ENCODE data around the gene SYS1.

The SYS1 gene

GRCh38 chr20:45342855-45343531 lies 20.0 kb upstream of the SYS1 start:
- no peak for ATAC-seq
- TF ChIP-seq PPARA (CRISPR knock-in tag; IDR thresholded peaks at IDR 0.05; ENCODE audit: borderline replicate concordance) (no peak), ESRRG (CRISPR knock-in tag; IDR thresholded peaks at IDR 0.05) (no peak), TCF4 (CRISPR knock-in tag; IDR thresholded peaks at IDR 0.05; ENCODE audit: borderline replicate concordance) (no peak), CREB5 (CRISPR knock-in tag; IDR thresholded peaks at IDR 0.05; ENCODE audit: low read depth) (no peak), ZNF70 (CRISPR knock-in tag; IDR thresholded peaks at IDR 0.05) (no peak)

GRCh38 chr20:45343532-45344167 lies 19.3 kb upstream of the SYS1 start:
- TF ChIP-seq ZC3H10 (CRISPR knock-in tag; IDR thresholded peaks at IDR 0.05) = no peak
- no peak for TF ChIP-seq ARNTL (CRISPR knock-in tag; IDR thresholded peaks at IDR 0.05; ENCODE audit: borderline replicate concordance, low read depth)
- no peak for TF ChIP-seq TCF4 (CRISPR knock-in tag; IDR thresholded peaks at IDR 0.05; ENCODE audit: borderline replicate concordance)
- no peak for TF ChIP-seq BACH2 (CRISPR knock-in tag; IDR thresholded peaks at IDR 0.05; ENCODE audit: borderline replicate concordance)
- no peak for TF ChIP-seq TOX (CRISPR knock-in tag; IDR thresholded peaks at IDR 0.05; ENCODE audit: borderline replicate concordance)
- no peak for TF ChIP-seq ZNF8 (CRISPR knock-in tag; IDR thresholded peaks at IDR 0.05)
- no peak for TF ChIP-seq ZFP3 (CRISPR knock-in tag; IDR thresholded peaks at IDR 0.05)
- no peak for TF ChIP-seq ISL1 (CRISPR knock-in tag; IDR thresholded peaks at IDR 0.05)
- TF ChIP-seq GLIS3 (CRISPR knock-in tag; IDR thresholded peaks at IDR 0.05) = no peak
- no peak for TF ChIP-seq PPARA (CRISPR knock-in tag; IDR thresholded peaks at IDR 0.05; ENCODE audit: borderline replicate concordance)

GRCh38 chr20:45344168-45344860 lies 18.6 kb upstream of the SYS1 start:
- ATAC-seq = peak; percentile 70
- no peak for TF ChIP-seq GLIS3 (CRISPR knock-in tag; IDR thresholded peaks at IDR 0.05)
- TF ChIP-seq ZFP30 (CRISPR knock-in tag; IDR thresholded peaks at IDR 0.05) = no peak
- TF ChIP-seq ZFP3 (CRISPR knock-in tag; IDR thresholded peaks at IDR 0.05) = no peak
- no peak for TF ChIP-seq PPARA (CRISPR knock-in tag; IDR thresholded peaks at IDR 0.05; ENCODE audit: borderline replicate concordance)
- TF ChIP-seq CREB5 (CRISPR knock-in tag; IDR thresholded peaks at IDR 0.05; ENCODE audit: low read depth) = no peak
- TF ChIP-seq ZNF8 (CRISPR knock-in tag; IDR thresholded peaks at IDR 0.05) = no peak
- TF ChIP-seq TOX (CRISPR knock-in tag; IDR thresholded peaks at IDR 0.05; ENCODE audit: borderline replicate concordance) = no peak
- TF ChIP-seq CSDC2 (CRISPR knock-in tag; IDR thresholded peaks at IDR 0.05) = no peak
- TF ChIP-seq SNAI2 (CRISPR knock-in tag; IDR thresholded peaks at IDR 0.05) = no peak
- TF ChIP-seq POU6F1 (CRISPR knock-in tag; IDR thresholded peaks at IDR 0.05; ENCODE audit: borderline replicate concordance, low read depth) = no peak
- no peak for TF ChIP-seq ZNF70 (CRISPR knock-in tag; IDR thresholded peaks at IDR 0.05)
- TF ChIP-seq RARB (CRISPR knock-in tag; IDR thresholded peaks at IDR 0.05) = no peak
- TF ChIP-seq OSR1 (CRISPR knock-in tag; IDR thresholded peaks at IDR 0.05) = no peak
- no peak for TF ChIP-seq TCF4 (CRISPR knock-in tag; IDR thresholded peaks at IDR 0.05; ENCODE audit: borderline replicate concordance)
- no peak for TF ChIP-seq ZNF565 (CRISPR knock-in tag; conservative IDR thresholded peaks at IDR 0.05; ENCODE audit: low read depth)
- no peak for TF ChIP-seq ZC3H10 (CRISPR knock-in tag; IDR thresholded peaks at IDR 0.05)
- TF ChIP-seq CSRNP3 (CRISPR knock-in tag; IDR thresholded peaks at IDR 0.05) = no peak

More at GRCh38 chr20:45343532-45344167, 19.3 kb upstream of the SYS1 start:
- ATAC-seq = no peak

Data from SK-N-SH treated with all-trans-retinoic acid at 6 μM for 48 hours (cell line).